Activated CD4-positive, alpha-beta T cell treated with anti-CD3 and anti-CD28 coated beads for 48 hours (primary cell): ENCODE data around the gene SLC2A6.

Source experiments
- DNase-seq: peaks from one replicate; pipeline ENCODE4 v3.0.0-alpha.2; 2020

Gene SLC2A6

GRCh38 chr9:133495327-133496293, 16.7 kb upstream of the SLC2A6 start:
- DNase-seq: no peak

DNA sequence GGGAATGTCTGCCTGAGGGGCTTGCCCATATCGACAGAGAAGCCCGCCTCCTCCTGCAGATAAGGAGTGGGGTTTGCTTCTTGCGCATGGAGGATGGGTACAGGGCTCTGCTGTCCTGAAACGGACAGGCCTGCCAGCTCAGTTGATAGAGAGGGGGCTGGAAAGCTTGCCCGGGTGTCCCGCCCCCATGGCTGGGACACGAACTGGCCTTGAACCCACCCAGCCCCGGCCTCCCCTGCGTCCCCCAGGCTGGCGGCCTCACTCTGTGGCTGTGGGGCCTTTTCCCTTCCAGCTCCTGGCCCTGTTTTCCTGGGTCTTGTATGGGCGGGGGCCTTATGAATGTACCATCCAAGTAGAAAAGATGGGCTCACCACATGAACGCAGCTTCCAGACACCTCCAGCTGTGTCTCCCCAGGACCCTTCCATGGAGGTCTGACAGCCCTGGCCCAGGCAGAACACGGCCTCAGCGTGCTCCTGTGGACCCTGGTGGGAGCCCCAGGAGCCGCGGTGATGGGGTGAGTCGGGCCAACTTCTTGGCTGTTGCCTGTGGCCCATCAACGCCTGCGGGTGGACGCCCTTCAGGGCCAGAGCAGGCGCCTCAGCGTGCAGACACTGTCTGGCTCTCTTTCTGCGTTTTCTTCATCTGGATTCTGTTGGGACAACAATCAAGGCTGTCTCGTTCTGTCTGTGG, 15.9 kb upstream of the SLC2A6 start:
- DNase-seq: no peak

- no peak for DNase-seq
These were observed 15.1 kb upstream of the SLC2A6 start for GRCh38 chr9:133493845-133494540.

DNA sequence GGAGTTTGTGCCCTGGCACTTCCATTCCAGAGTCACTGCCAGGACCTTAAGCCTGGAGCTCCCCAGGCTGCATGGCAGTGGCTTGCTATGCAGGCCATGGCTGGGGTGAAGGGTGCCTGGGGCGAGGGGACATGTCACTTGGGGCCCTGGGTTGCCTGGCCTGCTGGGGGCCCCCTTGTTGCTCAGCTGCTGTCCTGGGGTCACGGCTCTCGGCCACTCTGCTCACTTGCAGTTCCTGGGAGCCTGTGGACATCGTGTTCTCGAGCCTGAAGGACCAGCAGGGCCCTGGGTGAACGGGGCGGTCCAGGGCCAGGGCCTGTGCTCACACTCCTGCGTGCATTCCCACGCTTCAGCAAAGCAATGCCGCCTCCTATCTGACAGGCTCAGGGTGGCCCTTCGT, 14.5 kb upstream of the SLC2A6 start:
- DNase-seq: no peak

GRCh38 chr9:133492061-133493021, 13.4 kb upstream of the SLC2A6 start:
- DNase-seq: no peak

- no peak for DNase-seq
These were observed 12.7 kb upstream of the SLC2A6 start for GRCh38 chr9:133491656-133491925.

- no peak for DNase-seq
These were observed 12.2 kb upstream of the SLC2A6 start for GRCh38 chr9:133490865-133491655.

GRCh38 chr9:133490201-133490681, 11.3 kb upstream of the SLC2A6 start:
- DNase-seq: no peak

GRCh38 chr9:133489253-133490190, 10.6 kb upstream of the SLC2A6 start:
- no peak for DNase-seq

GRCh38 chr9:133488686-133489252, 9.9 kb upstream of the SLC2A6 start:
- no peak for DNase-seq

DNA sequence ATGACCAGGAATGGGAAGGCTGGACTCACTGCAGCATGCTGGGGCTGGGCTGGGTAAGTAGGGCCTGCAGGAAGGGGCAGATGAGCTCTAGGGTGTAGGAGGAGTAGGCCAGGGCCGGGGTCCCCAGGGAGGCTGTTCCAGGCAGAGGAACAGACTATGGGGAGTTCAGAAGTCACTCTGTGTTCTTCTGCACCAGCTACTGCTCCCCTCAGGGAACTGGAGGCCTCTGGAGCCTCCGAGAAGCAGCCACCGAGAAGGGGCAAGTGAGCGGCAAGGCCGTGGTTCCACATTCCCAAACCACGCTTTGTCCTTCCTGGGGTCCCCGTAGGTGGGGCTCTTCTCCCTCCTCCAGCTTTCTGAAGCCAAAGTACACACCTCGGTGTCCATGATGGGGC, 8.4 kb upstream of the SLC2A6 start:
- no peak for DNase-seq

GRCh38 chr9:133485531-133486260, 6.8 kb upstream of the SLC2A6 start:
- no peak for DNase-seq

DNA sequence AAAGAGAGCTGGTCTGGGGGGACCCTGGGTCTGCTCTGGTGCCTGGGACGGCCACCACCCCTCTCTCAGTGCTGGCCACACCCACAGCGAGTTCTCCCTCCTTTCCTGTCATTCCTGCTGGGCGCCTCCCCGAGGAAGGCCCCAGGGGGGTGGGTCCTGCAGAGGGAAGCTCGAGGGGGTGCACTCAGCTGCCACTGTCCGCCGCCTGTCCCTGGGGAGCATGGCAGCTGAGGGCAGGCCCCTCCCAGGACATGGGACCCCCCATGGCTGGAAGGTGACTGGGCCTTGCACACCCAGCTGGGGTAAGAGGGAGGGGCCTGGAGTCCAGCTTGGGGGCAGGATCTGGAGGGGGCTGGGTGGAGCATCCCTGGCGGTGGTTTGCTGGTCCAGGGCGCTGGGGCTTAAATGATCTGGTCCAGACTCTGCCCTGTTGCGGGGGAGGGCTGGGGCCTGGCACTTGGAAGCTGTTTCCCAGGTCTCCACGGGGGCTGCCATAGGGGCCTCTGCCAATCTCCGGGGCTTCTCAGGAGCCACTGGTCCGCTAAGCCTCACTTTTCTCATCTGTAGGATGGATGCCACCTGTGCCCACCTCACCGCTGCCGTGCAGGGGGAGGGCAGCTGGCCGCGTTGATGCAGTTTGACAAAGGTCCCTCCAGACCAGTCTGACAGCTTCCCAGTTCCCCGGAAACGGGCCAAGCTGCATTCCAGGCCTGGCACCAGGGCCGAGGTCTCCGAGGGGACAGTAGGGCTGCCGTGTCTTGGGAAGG, 6.0 kb upstream of the SLC2A6 start:
- DNase-seq: no peak

DNA sequence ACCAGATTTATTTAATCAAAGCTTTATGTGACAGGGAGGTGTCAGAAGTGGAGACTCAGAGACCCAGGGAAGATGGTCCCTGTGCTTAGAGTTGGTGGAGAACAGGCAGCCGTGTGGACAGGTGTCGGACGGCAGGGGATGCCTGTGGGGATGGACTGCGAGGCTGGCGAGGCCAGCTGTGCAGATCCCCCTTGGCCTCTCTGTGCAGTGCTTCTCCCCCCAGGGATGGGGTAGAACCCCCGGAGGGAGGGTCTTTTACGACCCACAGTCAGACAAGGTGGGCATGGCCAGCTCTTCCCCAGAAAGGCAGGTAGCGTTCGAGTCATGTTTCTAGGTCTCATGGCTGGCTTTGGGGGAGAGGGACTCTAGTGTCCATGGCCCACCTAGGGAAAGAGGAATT, 4.7 kb upstream of the SLC2A6 start:
- no peak for DNase-seq

- DNase-seq: peak; percentile 15
These were observed 678 bp downstream of the SLC2A6 start for GRCh38 chr9:133477992-133478850.

GRCh38 chr9:133477461-133477860, 1.4 kb downstream of the SLC2A6 start:
- DNase-seq: no peak

- no peak for DNase-seq
These were observed 2.0 kb downstream of the SLC2A6 start for GRCh38 chr9:133476941-133477340.
